GM21723 (cell line): ENCODE results near the gene C20orf202.
"Not testable (repeated sequence)": the region's sequence is repeated elsewhere in the genome, so short reads cannot be mapped to it uniquely, and the experiment has no call there.

Experiments used
- ATAC-seq: cut with Tn5 transposase; IDR thresholded peaks from one replicate; pipeline ENCODE4 v1.9.1; 2021; ENCODE audit warnings: mild to moderate bottlenecking, moderate library complexity; ENCODE audit not compliant: unreplicated experiment

Gene C20orf202

DNA sequence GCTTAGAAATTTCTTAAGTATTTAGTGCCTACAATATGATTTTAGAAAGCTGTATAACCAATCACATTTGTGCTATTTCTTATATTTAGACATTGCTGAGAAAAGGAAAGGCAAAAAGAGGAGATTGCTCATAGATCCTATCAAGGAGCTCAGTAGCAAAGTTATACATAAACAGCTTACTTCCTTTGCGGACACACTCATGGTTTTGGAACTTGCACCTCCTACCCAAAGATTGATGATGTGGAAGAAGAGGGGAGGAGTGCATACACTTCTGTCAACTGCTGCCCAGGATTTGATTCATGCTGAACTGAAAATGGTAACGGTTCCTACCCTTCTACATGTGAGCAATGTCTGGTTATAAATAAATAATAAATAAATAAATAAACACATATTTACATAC lies 39.3 kb downstream of the C20orf202 start:
- ATAC-seq: no peak

DNA sequence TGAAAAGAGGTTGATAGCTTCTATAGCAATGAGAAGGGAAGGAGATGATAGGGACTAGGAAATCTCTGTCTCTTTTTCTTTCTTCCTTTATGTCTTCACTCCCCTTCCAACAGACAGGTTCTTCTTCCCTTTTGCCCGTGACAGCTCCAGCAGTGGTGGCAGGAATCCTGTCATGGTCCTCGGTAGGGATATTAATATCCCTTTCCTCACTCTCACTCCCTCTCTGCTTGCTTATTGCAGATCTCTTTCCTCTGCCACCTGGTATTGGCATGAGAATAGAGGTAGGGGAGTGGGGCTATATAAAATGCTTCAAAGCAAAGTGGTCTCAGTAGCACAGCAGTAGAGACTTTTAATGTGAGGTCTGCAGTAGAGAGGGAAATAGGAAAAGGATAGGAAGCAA lies 42.3 kb downstream of the C20orf202 start:
- no peak for ATAC-seq

DNA sequence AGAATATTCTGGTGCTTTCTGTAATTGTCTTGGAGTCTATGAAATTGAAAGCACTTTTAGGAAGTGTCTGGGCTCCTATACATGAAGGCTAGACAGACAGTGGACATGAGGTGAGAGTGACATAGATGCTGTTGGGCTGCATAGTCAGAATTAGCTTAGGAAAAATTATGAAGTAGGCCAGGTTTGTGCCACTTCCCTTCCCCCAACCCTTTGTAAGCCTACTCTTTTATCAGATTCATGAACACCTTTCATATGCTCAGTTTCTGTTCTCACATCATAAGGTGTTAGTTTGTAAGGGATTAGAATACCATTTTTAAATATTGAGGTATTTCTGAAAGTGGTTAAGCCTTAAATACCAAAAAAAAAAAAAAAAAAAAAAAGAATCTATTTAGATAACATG lies 44.4 kb downstream of the C20orf202 start:
- ATAC-seq: no peak

DNA sequence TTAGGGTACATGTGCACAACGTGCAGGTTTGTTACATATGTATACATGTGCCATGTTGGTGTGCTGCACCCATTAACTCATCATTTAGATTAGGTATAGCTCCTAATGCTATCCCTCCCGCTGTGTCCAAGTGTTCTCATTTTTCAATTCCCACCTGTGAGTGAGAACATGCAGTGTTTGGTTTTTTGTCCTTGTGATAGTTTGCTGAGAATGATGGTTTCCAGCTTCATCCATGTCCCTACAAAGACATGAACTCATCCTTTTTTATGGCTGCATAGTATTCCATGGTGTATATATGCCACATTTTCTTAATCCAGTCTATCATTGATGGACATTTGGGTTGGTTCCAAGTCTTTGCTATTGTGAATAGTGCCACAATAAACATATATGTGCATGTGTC lies 47.0 kb downstream of the C20orf202 start:
- ATAC-seq: not testable (repeated sequence)

DNA sequence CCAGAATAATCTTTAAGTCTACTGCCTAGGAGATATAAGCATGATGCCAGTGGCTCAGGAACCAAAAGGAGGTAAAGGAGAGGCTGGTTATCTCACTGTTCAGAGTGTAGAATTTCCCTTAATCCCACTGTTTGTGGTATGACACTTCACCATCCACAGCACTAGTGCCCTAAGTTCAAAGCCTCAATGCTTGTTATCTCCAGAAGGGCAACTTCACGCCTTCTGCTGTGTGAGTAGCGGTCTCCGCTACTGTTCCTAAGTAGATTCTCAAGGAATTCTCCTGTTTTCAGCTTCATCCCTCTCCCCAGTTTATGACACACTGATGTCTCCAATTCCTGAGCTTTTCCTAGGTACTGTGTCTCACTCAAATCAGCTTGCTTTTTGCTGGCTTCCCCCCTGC lies 49.2 kb downstream of the C20orf202 start:
- ATAC-seq: no peak

DNA sequence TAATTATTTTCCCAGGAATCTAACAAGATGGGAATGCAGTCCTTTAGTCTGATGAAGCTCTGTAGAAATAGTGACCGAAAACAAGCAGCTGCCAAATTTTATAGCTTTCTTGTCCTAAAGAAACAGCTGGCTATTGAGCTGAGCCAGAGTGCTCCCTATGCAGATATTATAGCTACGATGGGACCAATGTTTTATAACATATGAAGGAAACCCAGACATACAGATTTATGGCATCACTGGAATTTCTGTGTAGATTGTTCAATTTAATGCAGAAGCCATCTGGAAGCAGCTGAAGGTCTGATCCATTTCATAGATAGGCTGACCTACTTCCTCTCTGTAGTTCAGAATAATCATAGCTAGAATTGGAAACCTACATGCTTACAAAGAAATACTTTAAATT lies 51.0 kb downstream of the C20orf202 start:
- no peak for ATAC-seq

DNA sequence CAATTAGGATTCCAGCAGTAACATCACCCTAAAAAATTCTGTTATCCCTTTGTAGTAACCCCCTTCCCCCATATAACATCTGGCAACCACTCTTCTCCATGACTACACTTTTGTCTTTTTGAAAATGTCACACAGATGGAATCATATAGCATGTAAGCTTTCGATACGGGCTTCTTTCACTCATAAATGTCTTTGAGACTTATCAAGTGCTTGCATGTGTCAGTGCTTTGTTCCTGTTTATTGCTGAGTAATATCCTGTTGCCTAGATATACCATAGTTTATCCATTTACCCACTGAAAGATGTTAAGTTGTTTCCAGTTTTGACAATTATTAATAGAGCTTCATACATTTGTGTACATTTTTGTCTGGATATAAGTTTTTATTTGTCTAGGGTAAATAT lies 52.4 kb downstream of the C20orf202 start:
- no peak for ATAC-seq
